ENCODE results near the gene SOX10.

SOX10 gene

GRCh38 chr22:37926358-37926757 lies 58.0 kb downstream of the SOX10 start:
- TF ChIP-seq CTCF (IDR thresholded peaks at IDR 0.05; ENCODE audit: poor library complexity, severe bottlenecking) = no peak
- Histone ChIP-seq H3K27ac (ENCODE audit: poor library complexity, severe bottlenecking) (no peak overlapping the region), H3K9me3 (ENCODE audit: severe bottlenecking) (no peaks in the 10 kb centered on the region), H3K4me3 (ENCODE audit: severe bottlenecking) (no peak overlapping the region), H3K4me1 (ENCODE audit: insufficient read depth, poor library complexity, severe bottlenecking) (no peaks in the 10 kb centered on the region), H3K27me3 (ENCODE audit: insufficient read depth, poor library complexity, severe bottlenecking) (no peaks in the 10 kb centered on the region), H3K36me3 (ENCODE audit: low read depth) (peaks cover 92% of the 10 kb centered on the region)
- ATAC-seq (ENCODE audit: low read depth) (no peak), DNase-seq (ENCODE audit: low spot score) (no peak)

GRCh38 chr22:37925767-37926166 lies 58.6 kb downstream of the SOX10 start:
- no peaks in the 10 kb centered on the region for H3K4me1 ChIP-seq (ENCODE audit: insufficient read depth, poor library complexity, severe bottlenecking)
- H3K27ac ChIP-seq (ENCODE audit: poor library complexity, severe bottlenecking) = no peak overlapping the region
- H3K9me3 ChIP-seq (ENCODE audit: severe bottlenecking) = no peaks in the 10 kb centered on the region
- H3K4me3 ChIP-seq (ENCODE audit: severe bottlenecking) = no peak overlapping the region
- ATAC-seq (ENCODE audit: low read depth) (no peak), DNase-seq (ENCODE audit: low spot score) (no peak)
- H3K27me3 ChIP-seq (ENCODE audit: insufficient read depth, poor library complexity, severe bottlenecking) = no peaks in the 10 kb centered on the region
- peaks cover 93% of the 10 kb centered on the region for H3K36me3 ChIP-seq (ENCODE audit: low read depth)
- no peak for TF ChIP-seq CTCF (IDR thresholded peaks at IDR 0.05; ENCODE audit: poor library complexity, severe bottlenecking)

GRCh38 chr22:37925330-37925729 lies 59.0 kb downstream of the SOX10 start:
- no peak for ATAC-seq (ENCODE audit: low read depth)
- peaks cover 93% of the 10 kb centered on the region for H3K36me3 ChIP-seq (ENCODE audit: low read depth)

GRCh38 chr22:37924386-37925065 lies 59.8 kb downstream of the SOX10 start:
- Histone ChIP-seq H3K27ac (ENCODE audit: poor library complexity, severe bottlenecking) (no peak overlapping the region), H3K9me3 (ENCODE audit: severe bottlenecking) (no peaks in the 10 kb centered on the region), H3K27me3 (ENCODE audit: insufficient read depth, poor library complexity, severe bottlenecking) (no peaks in the 10 kb centered on the region), H3K4me3 (ENCODE audit: severe bottlenecking) (no peak overlapping the region), H3K4me1 (ENCODE audit: insufficient read depth, poor library complexity, severe bottlenecking) (no peaks in the 10 kb centered on the region), H3K36me3 (ENCODE audit: low read depth) (peaks cover 93% of the 10 kb centered on the region)
- TF ChIP-seq CTCF (IDR thresholded peaks at IDR 0.05; ENCODE audit: poor library complexity, severe bottlenecking) = no peak
- DNase-seq (ENCODE audit: low spot score) = no peak
- ATAC-seq (ENCODE audit: low read depth) = no peak

More at GRCh38 chr22:37925330-37925729, 59.0 kb downstream of the SOX10 start:
- DNase-seq (ENCODE audit: low spot score) = no peak
- Histone ChIP-seq H3K9me3 (ENCODE audit: severe bottlenecking) (no peaks in the 10 kb centered on the region), H3K27ac (ENCODE audit: poor library complexity, severe bottlenecking) (no peak overlapping the region), H3K4me1 (ENCODE audit: insufficient read depth, poor library complexity, severe bottlenecking) (no peaks in the 10 kb centered on the region), H3K4me3 (ENCODE audit: severe bottlenecking) (no peak overlapping the region), H3K27me3 (ENCODE audit: insufficient read depth, poor library complexity, severe bottlenecking) (no peaks in the 10 kb centered on the region)
- no peak for TF ChIP-seq CTCF (IDR thresholded peaks at IDR 0.05; ENCODE audit: poor library complexity, severe bottlenecking)

GRCh38 chr22:37923927-37924326 lies 60.4 kb downstream of the SOX10 start:
- H3K4me1 ChIP-seq (ENCODE audit: insufficient read depth, poor library complexity, severe bottlenecking) = no peaks in the 10 kb centered on the region
- H3K4me3 ChIP-seq (ENCODE audit: severe bottlenecking) = no peak overlapping the region
- no peaks in the 10 kb centered on the region for H3K27me3 ChIP-seq (ENCODE audit: insufficient read depth, poor library complexity, severe bottlenecking)
- no peak for TF ChIP-seq CTCF (IDR thresholded peaks at IDR 0.05; ENCODE audit: poor library complexity, severe bottlenecking)
- DNase-seq (ENCODE audit: low spot score) (no peak), ATAC-seq (ENCODE audit: low read depth) (no peak)
- no peak overlapping the region for H3K27ac ChIP-seq (ENCODE audit: poor library complexity, severe bottlenecking)
- H3K36me3 ChIP-seq (ENCODE audit: low read depth) = peaks cover 92% of the 10 kb centered on the region
- H3K9me3 ChIP-seq (ENCODE audit: severe bottlenecking) = no peaks in the 10 kb centered on the region

All from RWPE2 (cell line).